Endothelial cell (in vitro differentiated cells): Measurements from ENCODE around the gene CCM2. TPM values are rescaled to one million over a fixed set of nuclear protein-coding genes. Genes with fewer than 3 reads are reported as not detected.

Source experiments
- DNase-seq: peaks from one replicate; pipeline ENCODE4 v3.0.0; 2021; ENCODE audit warnings: low spot score
- H3K27ac Mint-ChIP-seq: one replicate; pipeline ENCODE4 v1.8.0; 2021; ENCODE audit warnings: mixed read lengths, inconsistent platforms; ENCODE audit not compliant: unreplicated experiment
- H3K27me3 Mint-ChIP-seq: one replicate; pipeline ENCODE4 v1.8.0; 2021; ENCODE audit warnings: mild to moderate bottlenecking, moderate library complexity, mixed read lengths, inconsistent platforms; ENCODE audit not compliant: unreplicated experiment
- H3K36me3 Mint-ChIP-seq: one replicate; pipeline ENCODE4 v1.8.0; 2021; ENCODE audit warnings: mild to moderate bottlenecking, low read depth, mixed read lengths, inconsistent platforms; ENCODE audit not compliant: unreplicated experiment
- H3K4me1 Mint-ChIP-seq: one replicate; pipeline ENCODE4 v1.8.0; 2021; ENCODE audit warnings: mild to moderate bottlenecking, mixed read lengths, inconsistent platforms; ENCODE audit not compliant: unreplicated experiment
- H3K4me3 Mint-ChIP-seq: one replicate; pipeline ENCODE4 v1.8.0; 2021; ENCODE audit warnings: mild to moderate bottlenecking, mixed read lengths, inconsistent platforms; ENCODE audit not compliant: unreplicated experiment
- H3K9me3 Mint-ChIP-seq: one replicate; pipeline ENCODE4 v1.8.0; 2021; ENCODE audit warnings: mixed read lengths, inconsistent platforms; ENCODE audit not compliant: unreplicated experiment
- CTCF ChIP-seq: fragments of 200-600 bp; sonication (generic); IDR thresholded peaks from one replicate; pipeline ENCODE4 v1.5.0; 2021; ENCODE audit warnings: antibody characterized with exemption; ENCODE audit not compliant: unreplicated experiment
- total RNA-seq: library from RNA; stranded (reverse); fragmentation: NEBNext Ultra II Directional; extraction: Animal tissue kit (Norgen Biotek cat#: 25700); gene quantifications from one replicate; pipeline ENCODE4 v1.2.1, GENCODE V29; 2021; ENCODE audit not compliant: unreplicated experiment

The CCM2 gene
- total RNA-seq, 1 donor from 2014 or later, result 59.8 TPM

- H3K27me3 Mint-ChIP-seq, result peaks cover 14% of the 10 kb centered on the region
- no peak for TF ChIP-seq CTCF
- H3K36me3 Mint-ChIP-seq, result no peaks in the 10 kb centered on the region
- H3K4me3 Mint-ChIP-seq, result no peak overlapping the region
- DNase-seq, result no peak
- no peaks in the 10 kb centered on the region for H3K9me3 Mint-ChIP-seq
- no peak overlapping the region for H3K27ac Mint-ChIP-seq
- no peaks in the 10 kb centered on the region for H3K4me1 Mint-ChIP-seq
Measured at GRCh38 chr7:45119550-45119949, 119.5 kb downstream of the CCM2 start.

- no peak overlapping the region for H3K4me3 Mint-ChIP-seq
- H3K27me3 Mint-ChIP-seq, result peaks cover 14% of the 10 kb centered on the region
- no peak for DNase-seq
- H3K9me3 Mint-ChIP-seq, result no peaks in the 10 kb centered on the region
- no peak for TF ChIP-seq CTCF
- H3K27ac Mint-ChIP-seq, result no peak overlapping the region
- H3K36me3 Mint-ChIP-seq, result no peaks in the 10 kb centered on the region
- no peaks in the 10 kb centered on the region for H3K4me1 Mint-ChIP-seq
Measured at GRCh38 chr7:45122975-45123860, 123.2 kb downstream of the CCM2 start.

- peaks cover 9% of the 10 kb centered on the region for H3K27me3 Mint-ChIP-seq
- H3K9me3 Mint-ChIP-seq, result no peaks in the 10 kb centered on the region
- H3K27ac Mint-ChIP-seq, result no peak overlapping the region
- H3K4me1 Mint-ChIP-seq, result no peaks in the 10 kb centered on the region
- DNase-seq, result no peak
- no peaks in the 10 kb centered on the region for H3K36me3 Mint-ChIP-seq
- no peak overlapping the region for H3K4me3 Mint-ChIP-seq
- no peak for TF ChIP-seq CTCF
Measured at GRCh38 chr7:45123913-45124710, 124.1 kb downstream of the CCM2 start.

GRCh38 chr7:45125193-45125904, 125.3 kb downstream of the CCM2 start:
- TF ChIP-seq CTCF, result no peak
- no peak for DNase-seq
- Mint-ChIP-seq H3K4me3 (no peak overlapping the region), H3K27ac (no peak overlapping the region), H3K36me3 (no peaks in the 10 kb centered on the region), H3K27me3 (peaks cover 4% of the 10 kb centered on the region), H3K9me3 (no peaks in the 10 kb centered on the region), H3K4me1 (no peaks in the 10 kb centered on the region)

Other genes with a start within 250 kb of the CCM2 start
- 1,721 TPM for gene PPIA, start 203.5 kb upstream of the CCM2 start, total RNA-seq
- 157 TPM for gene H2AZ2, start 152.1 kb upstream of the CCM2 start, total RNA-seq
- gene PURB, start 114.7 kb upstream of the CCM2 start, total RNA-seq, result 25.7 TPM
- gene MYO1G, start 21.2 kb upstream of the CCM2 start, total RNA-seq, result 0.13 TPM
- gene NACAD, start 88.8 kb downstream of the CCM2 start, total RNA-seq, result 3.5 TPM
- gene TBRG4, start 111.5 kb downstream of the CCM2 start, total RNA-seq, result 48.1 TPM
- 0.62 TPM for gene RAMP3, start 157.6 kb downstream of the CCM2 start, total RNA-seq